K562 (cell line): Measurements from ENCODE around the gene ELF3. TPM values are rescaled to one million over a fixed set of nuclear protein-coding genes. Genes with fewer than 3 reads are reported as not detected.

Experiments used
- BDP1 ChIP-seq: IDR thresholded peaks from 3 replicates; pipeline ENCODE4 v1.6.1; 2011; ENCODE audit not compliant: insufficient read length, insufficient read depth
- BRCA1 ChIP-seq, 2 experiments: fragments of 450-650 bp in 1 of 2; sonication (generic) in 1 of 2; formaldehyde crosslinking in 1 of 2; IDR thresholded peaks; 2 replicates each; pipeline versions ENCODE4 v1.5.0 to v1.6.1; 2017 to 2020; ENCODE audit warnings: mild to moderate bottlenecking in 1 of 2, missing genetic modification reagents in 1 of 2
- BRD9 ChIP-seq: fragments of 450-650 bp; IDR thresholded peaks from 2 replicates; pipeline ENCODE4 v1.6.1; 2018; ENCODE audit warnings: low read depth; ENCODE audit not compliant: partially characterized antibody
- CCNT2 ChIP-seq: IDR thresholded peaks from 2 replicates; pipeline ENCODE4 v1.6.1; 2011; ENCODE audit warnings: borderline replicate concordance, low read depth, mild to moderate bottlenecking, moderate library complexity, mixed read lengths, low read length; ENCODE audit not compliant: insufficient read length; ENCODE audit errors: extremely low read depth
- CREB1 ChIP-seq, 2 experiments: sonication (generic) in 1 of 2; formaldehyde crosslinking in 1 of 2; IDR thresholded peaks; 2 replicates each; pipeline versions ENCODE4 v1.6.1 to v1.8.0; 2012 to 2022; ENCODE audit warnings: inconsistent platforms in 1 of 2, mild to moderate bottlenecking in 1 of 2, missing genetic modification reagents in 1 of 2, moderate library complexity in 1 of 2
- LEF1 ChIP-seq: fragments of 450-650 bp; IDR thresholded peaks from 2 replicates; pipeline ENCODE4 v1.6.1; 2016; ENCODE audit warnings: mild to moderate bottlenecking
- PHTF2 ChIP-seq: fragments of 250-450 bp; sonication (Bioruptor Pico); IDR thresholded peaks from 2 replicates; pipeline ENCODE4 v1.5.0; 2021; ENCODE audit warnings: mild to moderate bottlenecking
- RBM25 ChIP-seq: fragments of 200-400 bp; formaldehyde crosslinking; IDR thresholded peaks from 2 replicates; pipeline ENCODE4 v1.6.1; 2018; ENCODE audit warnings: low read length, low read depth, moderate library complexity; ENCODE audit not compliant: severe bottlenecking
- SRSF7 ChIP-seq: fragments of 200-400 bp; formaldehyde crosslinking; optimal IDR thresholded peaks from 2 replicates; pipeline ENCODE3; 2017; ENCODE audit warnings: mild to moderate bottlenecking, low read depth, low read length
- ZBTB8A ChIP-seq: fragments of 450-650 bp; IDR thresholded peaks from 2 replicates; pipeline ENCODE4 v1.6.1; 2018; ENCODE audit warnings: mild to moderate bottlenecking, moderate library complexity; ENCODE audit not compliant: partially characterized antibody
- ZKSCAN1 ChIP-seq: fragments of 150-350 bp; IDR thresholded peaks from 2 replicates; pipeline ENCODE4 v1.6.1; 2016; ENCODE audit warnings: low read depth, low read length
- ZNF444 ChIP-seq: fragments of 250-450 bp; sonication (Bioruptor Pico); IDR thresholded peaks from 2 replicates; pipeline ENCODE4 v1.4.0; 2020; ENCODE audit warnings: mild to moderate bottlenecking, moderate library complexity
- ZNF699 ChIP-seq: fragments of 250-450 bp; sonication (Bioruptor Pico); IDR thresholded peaks from 2 replicates; pipeline ENCODE4 v1.8.0; 2021; ENCODE audit warnings: mild to moderate bottlenecking, moderate library complexity; ENCODE audit not compliant: insufficient replicate concordance
- polyA plus RNA-seq, 8 experiments: library from polyadenylated mRNA; depleted of rRNA in 4 of 8; stranded (reverse) in 5 of 8; unstranded in 3 of 8; fragments of >200 nt; fragmentation: Nextera tagmentation in 2 of 8; fragmentation: Illumina TruSeq in 1 of 8; extraction: Ambion mirVana in 2 of 8; extraction: Trizol in 1 of 8; gene quantifications; 2 replicates each; pipeline versions ENCODE4 v1.2.1 to v1.2.3, GENCODE V29; 2011 to 2014; ENCODE audit warnings: inconsistent platforms in 1 of 8, missing spikeins in 1 of 8
- total RNA-seq, 7 experiments: library from RNA; depleted of rRNA in 6 of 7; stranded (reverse); fragments of >200 nt in 6 of 7; fragmentation: Illumina TruSeq in 2 of 7; extraction: Trizol in 2 of 7; gene quantifications; 2 replicates each; pipeline versions ENCODE4 v1.2.1 to v1.2.3, GENCODE V29; 2011 to 2021; ENCODE audit warnings: low replicate concordance in 1 of 7
- TF ChIP-seq, protein P1 (sequence below): fragments of 250-450 bp; sonication (Bioruptor Pico); IDR thresholded peaks from 2 replicates; pipeline ENCODE4 v1.4.0; 2020
- TF ChIP-seq, protein P2 (sequence below): fragments of 450-650 bp; formaldehyde crosslinking; IDR thresholded peaks from 2 replicates; pipeline ENCODE4 v1.4.0; 2022; ENCODE audit warnings: mild to moderate bottlenecking, moderate library complexity
- TF ChIP-seq, protein P3 (sequence below): sonication (generic); formaldehyde crosslinking; IDR thresholded peaks from 2 replicates; pipeline ENCODE4 v1.8.0; 2022; ENCODE audit warnings: mild to moderate bottlenecking, missing genetic modification reagents, borderline replicate concordance
- TF ChIP-seq, protein P4 (sequence below), 2 experiments: fragments of 450-650 bp in 1 of 2; sonication (generic) in 1 of 2; formaldehyde crosslinking in 1 of 2; IDR thresholded peaks in 1 of 2; conservative IDR thresholded peaks in 1 of 2; 2 replicates each; pipeline versions ENCODE4 v1.6.1 to v1.8.1; 2016 to 2023; ENCODE audit warnings: mild to moderate bottlenecking in 2 of 2, moderate library complexity in 2 of 2, inconsistent platforms in 1 of 2, missing genetic modification reagents in 1 of 2

Gene ELF3
- total and polyA plus RNA-seq, 9 of the 15 experiments (the other 6 are each of a cell fraction or from before 2014, with no cell fraction given), result 0.03 to 1.2 (median 0.07) TPM; not detected in 4

DNA sequence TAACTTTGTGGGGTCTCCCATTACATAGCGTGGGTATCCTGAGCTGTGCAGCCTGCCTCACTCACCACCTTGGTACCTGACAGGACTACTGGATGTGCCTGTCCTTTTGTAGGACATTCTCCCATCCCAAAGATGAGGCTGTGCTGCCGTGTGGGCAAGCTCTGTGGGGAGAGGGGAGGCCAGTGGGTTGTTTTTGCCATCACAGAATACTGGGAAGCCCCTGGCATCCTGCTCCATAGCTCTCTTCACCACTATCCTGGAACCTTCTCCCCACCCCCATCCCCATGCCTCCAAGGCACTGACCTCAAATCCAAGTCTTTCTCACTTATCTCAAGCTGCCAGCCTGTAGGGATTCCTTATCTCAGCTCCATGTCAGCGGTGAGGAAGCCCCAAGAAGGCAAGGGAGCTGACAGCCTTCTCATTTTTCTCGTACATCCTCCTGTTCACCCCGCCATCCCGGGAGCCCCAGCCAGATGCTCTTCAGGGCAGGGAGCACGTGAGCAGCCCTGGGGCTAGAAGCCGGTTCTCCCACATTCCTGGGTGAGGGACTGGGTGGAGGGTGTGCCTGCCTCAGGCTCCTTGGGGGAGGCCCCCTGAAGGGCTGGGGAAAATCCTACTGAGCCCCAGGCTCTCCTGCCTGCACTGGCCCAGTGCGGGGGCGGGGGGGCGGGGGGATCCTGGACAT lies 2.4 kb upstream of the ELF3 start (continued):
- TF ChIP-seq, protein P1, sequence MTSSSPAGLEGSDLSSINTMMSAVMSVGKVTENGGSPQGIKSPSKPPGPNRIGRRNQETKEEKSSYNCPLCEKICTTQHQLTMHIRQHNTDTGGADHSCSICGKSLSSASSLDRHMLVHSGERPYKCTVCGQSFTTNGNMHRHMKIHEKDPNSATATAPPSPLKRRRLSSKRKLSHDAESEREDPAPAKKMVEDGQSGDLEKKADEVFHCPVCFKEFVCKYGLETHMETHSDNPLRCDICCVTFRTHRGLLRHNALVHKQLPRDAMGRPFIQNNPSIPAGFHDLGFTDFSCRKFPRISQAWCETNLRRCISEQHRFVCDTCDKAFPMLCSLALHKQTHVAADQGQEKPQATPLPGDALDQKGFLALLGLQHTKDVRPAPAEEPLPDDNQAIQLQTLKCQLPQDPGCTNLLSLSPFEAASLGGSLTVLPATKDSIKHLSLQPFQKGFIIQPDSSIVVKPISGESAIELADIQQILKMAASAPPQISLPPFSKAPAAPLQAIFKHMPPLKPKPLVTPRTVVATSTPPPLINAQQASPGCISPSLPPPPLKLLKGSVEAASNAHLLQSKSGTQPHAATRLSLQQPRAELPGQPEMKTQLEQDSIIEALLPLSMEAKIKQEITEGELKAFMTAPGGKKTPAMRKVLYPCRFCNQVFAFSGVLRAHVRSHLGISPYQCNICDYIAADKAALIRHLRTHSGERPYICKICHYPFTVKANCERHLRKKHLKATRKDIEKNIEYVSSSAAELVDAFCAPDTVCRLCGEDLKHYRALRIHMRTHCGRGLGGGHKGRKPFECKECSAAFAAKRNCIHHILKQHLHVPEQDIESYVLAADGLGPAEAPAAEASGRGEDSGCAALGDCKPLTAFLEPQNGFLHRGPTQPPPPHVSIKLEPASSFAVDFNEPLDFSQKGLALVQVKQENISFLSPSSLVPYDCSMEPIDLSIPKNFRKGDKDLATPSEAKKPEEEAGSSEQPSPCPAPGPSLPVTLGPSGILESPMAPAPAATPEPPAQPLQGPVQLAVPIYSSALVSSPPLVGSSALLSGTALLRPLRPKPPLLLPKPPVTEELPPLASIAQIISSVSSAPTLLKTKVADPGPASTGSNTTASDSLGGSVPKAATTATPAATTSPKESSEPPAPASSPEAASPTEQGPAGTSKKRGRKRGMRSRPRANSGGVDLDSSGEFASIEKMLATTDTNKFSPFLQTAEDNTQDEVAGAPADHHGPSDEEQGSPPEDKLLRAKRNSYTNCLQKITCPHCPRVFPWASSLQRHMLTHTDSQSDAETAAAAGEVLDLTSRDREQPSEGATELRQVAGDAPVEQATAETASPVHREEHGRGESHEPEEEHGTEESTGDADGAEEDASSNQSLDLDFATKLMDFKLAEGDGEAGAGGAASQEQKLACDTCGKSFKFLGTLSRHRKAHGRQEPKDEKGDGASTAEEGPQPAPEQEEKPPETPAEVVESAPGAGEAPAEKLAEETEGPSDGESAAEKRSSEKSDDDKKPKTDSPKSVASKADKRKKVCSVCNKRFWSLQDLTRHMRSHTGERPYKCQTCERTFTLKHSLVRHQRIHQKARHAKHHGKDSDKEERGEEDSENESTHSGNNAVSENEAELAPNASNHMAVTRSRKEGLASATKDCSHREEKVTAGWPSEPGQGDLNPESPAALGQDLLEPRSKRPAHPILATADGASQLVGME (CRISPR knock-in tag), result peak; percentile 80; the same call in 1 of the 2 replicates
- no peak for TF ChIP-seq SRSF7
- no peak for TF ChIP-seq ZBTB8A
- no peak for TF ChIP-seq BDP1
- TF ChIP-seq ZKSCAN1, result no peak
- peak; percentile 74 for TF ChIP-seq CCNT2
- TF ChIP-seq, protein P2, sequence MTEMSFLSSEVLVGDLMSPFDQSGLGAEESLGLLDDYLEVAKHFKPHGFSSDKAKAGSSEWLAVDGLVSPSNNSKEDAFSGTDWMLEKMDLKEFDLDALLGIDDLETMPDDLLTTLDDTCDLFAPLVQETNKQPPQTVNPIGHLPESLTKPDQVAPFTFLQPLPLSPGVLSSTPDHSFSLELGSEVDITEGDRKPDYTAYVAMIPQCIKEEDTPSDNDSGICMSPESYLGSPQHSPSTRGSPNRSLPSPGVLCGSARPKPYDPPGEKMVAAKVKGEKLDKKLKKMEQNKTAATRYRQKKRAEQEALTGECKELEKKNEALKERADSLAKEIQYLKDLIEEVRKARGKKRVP, result no peak
- TF ChIP-seq PHTF2 (CRISPR knock-in tag), result no peak
- TF ChIP-seq BRCA1 (IDR thresholded peaks at IDR 0.05), result no peak
- TF ChIP-seq BRCA1 (CRISPR knock-in tag; IDR thresholded peaks at IDR 0.05), result no peak
- TF ChIP-seq, protein P3, sequence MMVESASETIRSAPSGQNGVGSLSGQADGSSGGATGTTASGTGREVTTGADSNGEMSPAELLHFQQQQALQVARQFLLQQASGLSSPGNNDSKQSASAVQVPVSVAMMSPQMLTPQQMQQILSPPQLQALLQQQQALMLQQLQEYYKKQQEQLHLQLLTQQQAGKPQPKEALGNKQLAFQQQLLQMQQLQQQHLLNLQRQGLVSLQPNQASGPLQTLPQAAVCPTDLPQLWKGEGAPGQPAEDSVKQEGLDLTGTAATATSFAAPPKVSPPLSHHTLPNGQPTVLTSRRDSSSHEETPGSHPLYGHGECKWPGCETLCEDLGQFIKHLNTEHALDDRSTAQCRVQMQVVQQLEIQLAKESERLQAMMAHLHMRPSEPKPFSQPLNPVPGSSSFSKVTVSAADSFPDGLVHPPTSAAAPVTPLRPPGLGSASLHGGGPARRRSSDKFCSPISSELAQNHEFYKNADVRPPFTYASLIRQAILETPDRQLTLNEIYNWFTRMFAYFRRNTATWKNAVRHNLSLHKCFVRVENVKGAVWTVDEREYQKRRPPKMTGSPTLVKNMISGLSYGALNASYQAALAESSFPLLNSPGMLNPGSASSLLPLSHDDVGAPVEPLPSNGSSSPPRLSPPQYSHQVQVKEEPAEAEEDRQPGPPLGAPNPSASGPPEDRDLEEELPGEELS (CRISPR knock-in tag), result no peak
- peak; percentile 88; the same call in 1 of the 2 replicates for TF ChIP-seq LEF1
- TF ChIP-seq CREB1 (IDR thresholded peaks at IDR 0.05), result no peak
- no peak for TF ChIP-seq CREB1 (CRISPR knock-in tag; IDR thresholded peaks at IDR 0.05)
- TF ChIP-seq, protein P4, sequence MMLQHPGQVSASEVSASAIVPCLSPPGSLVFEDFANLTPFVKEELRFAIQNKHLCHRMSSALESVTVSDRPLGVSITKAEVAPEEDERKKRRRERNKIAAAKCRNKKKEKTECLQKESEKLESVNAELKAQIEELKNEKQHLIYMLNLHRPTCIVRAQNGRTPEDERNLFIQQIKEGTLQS (IDR thresholded peaks at IDR 0.05), result no peak
- TF ChIP-seq, protein P4 (CRISPR knock-in tag; conservative IDR thresholded peaks at IDR 0.05), result no peak
- no peak for TF ChIP-seq ZNF699 (CRISPR knock-in tag)
- no peak for TF ChIP-seq RBM25
- no peak for TF ChIP-seq ZNF444 (CRISPR knock-in tag)
- no peak for TF ChIP-seq BRD9
